K562 (cell line): ENCODE measurements around the gene PSMD13. TPM values are rescaled to one million over a fixed set of nuclear protein-coding genes. Genes with fewer than 3 reads are reported as not detected.
A peak's percentile ranks its signal among the peaks of the same experiment; 100 is the strongest.

Experiments
- ARID4B ChIP-seq: sonication (generic); formaldehyde crosslinking; IDR thresholded peaks from 2 replicates; pipeline ENCODE4 v1.8.0; 2022; ENCODE audit warnings: mild to moderate bottlenecking, missing genetic modification reagents
- BMI1 ChIP-seq: fragments of 150-350 bp; IDR thresholded peaks from 2 replicates; pipeline ENCODE4 v1.6.1; 2014; ENCODE audit warnings: low read length
- BRCA1 ChIP-seq, 2 experiments: fragments of 450-650 bp in 1 of 2; sonication (generic) in 1 of 2; formaldehyde crosslinking in 1 of 2; IDR thresholded peaks; 2 replicates each; pipeline versions ENCODE4 v1.5.0 to v1.6.1; 2017 to 2020; ENCODE audit warnings: mild to moderate bottlenecking in 1 of 2, missing genetic modification reagents in 1 of 2
- CSDE1 ChIP-seq, 2 experiments: fragments of 450-650 bp; IDR thresholded peaks; 2 replicates each; pipeline ENCODE4 v1.6.1; 2016; ENCODE audit warnings: mild to moderate bottlenecking in 1 of 2
- GATAD2A ChIP-seq: fragments of 450-650 bp; IDR thresholded peaks from 2 replicates; pipeline ENCODE4 v1.6.1; 2017
- HNRNPH1 ChIP-seq: fragments of 200-400 bp; formaldehyde crosslinking; optimal IDR thresholded peaks from 2 replicates; pipeline ENCODE3; 2017; ENCODE audit warnings: low read depth, mild to moderate bottlenecking, low read length, moderate library complexity
- L3MBTL2 ChIP-seq: fragments of 450-650 bp; IDR thresholded peaks from 2 replicates; pipeline ENCODE4 v1.6.1; 2016; ENCODE audit warnings: mild to moderate bottlenecking, moderate library complexity
- MBD2 ChIP-seq: sonication (generic); IDR thresholded peaks from 2 replicates; pipeline ENCODE4 v1.6.1; 2016; ENCODE audit warnings: low read depth, borderline replicate concordance
- MECOM ChIP-seq: fragments of 250-450 bp; sonication (Bioruptor Pico); IDR thresholded peaks from 2 replicates; pipeline ENCODE4 v1.8.0; 2022; ENCODE audit warnings: inconsistent platforms
- MLLT1 ChIP-seq, 2 experiments: fragments of 450-650 bp; IDR thresholded peaks; 2 replicates each; pipeline ENCODE4 v1.6.1; 2016
- MYC ChIP-seq, 2 experiments: fragments of 250-450 bp in 1 of 2; sonication (Bioruptor Pico) in 1 of 2; IDR thresholded peaks; 2 replicates each; pipeline versions ENCODE4 v1.5.1 to v1.6.1; 2012 to 2021; ENCODE audit warnings: low read depth in 2 of 2, borderline replicate concordance in 1 of 2, improper control_type of control experiment in 1 of 2, low read length in 1 of 2, mild to moderate bottlenecking in 1 of 2, moderate library complexity in 1 of 2
- POLR2A ChIP-seq: fragments of 450-650 bp; conservative IDR thresholded peaks from 2 replicates; pipeline ENCODE4 v1.6.1; 2016
- SP1 ChIP-seq: sonication (generic); formaldehyde crosslinking; IDR thresholded peaks from 2 replicates; pipeline ENCODE4 v1.8.1; 2022; ENCODE audit warnings: mild to moderate bottlenecking, missing genetic modification reagents
- TSHZ1 ChIP-seq: fragments of 250-450 bp; sonication (Bioruptor Pico); IDR thresholded peaks from 2 replicates; pipeline ENCODE4 v1.4.0; 2020; ENCODE audit warnings: mild to moderate bottlenecking, moderate library complexity
- ZNF311 ChIP-seq: fragments of 250-450 bp; sonication (Bioruptor Pico); IDR thresholded peaks from 2 replicates; pipeline ENCODE4 v1.4.0; 2020; ENCODE audit warnings: mild to moderate bottlenecking, moderate library complexity
- ZNF316 ChIP-seq: fragments of 450-650 bp; IDR thresholded peaks from 2 replicates; pipeline ENCODE4 v1.6.1; 2016
- ZNF696 ChIP-seq: fragments of 250-450 bp; sonication (Bioruptor Pico); conservative IDR thresholded peaks from 2 replicates; pipeline ENCODE4 v1.4.0; 2020; ENCODE audit warnings: mild to moderate bottlenecking, moderate library complexity
- polyA plus RNA-seq, 8 experiments: library from polyadenylated mRNA; depleted of rRNA in 4 of 8; stranded (reverse) in 5 of 8; unstranded in 3 of 8; fragments of >200 nt; fragmentation: Nextera tagmentation in 2 of 8; fragmentation: Illumina TruSeq in 1 of 8; extraction: Ambion mirVana in 2 of 8; extraction: Trizol in 1 of 8; gene quantifications; 2 replicates each; pipeline versions ENCODE4 v1.2.1 to v1.2.3, GENCODE V29; 2011 to 2014; ENCODE audit warnings: inconsistent platforms in 1 of 8, missing spikeins in 1 of 8
- total RNA-seq, 7 experiments: library from RNA; depleted of rRNA in 6 of 7; stranded (reverse); fragments of >200 nt in 6 of 7; fragmentation: Illumina TruSeq in 2 of 7; extraction: Trizol in 2 of 7; gene quantifications; 2 replicates each; pipeline versions ENCODE4 v1.2.1 to v1.2.3, GENCODE V29; 2011 to 2021; ENCODE audit warnings: low replicate concordance in 1 of 7

PSMD13 gene
- total and polyA plus RNA-seq, 9 of the 15 experiments (the other 6 are each of a cell fraction or from before 2014, with no cell fraction given), result 185 to 383 (median 267) TPM

GRCh38 chr11:208181-208916 is 28.4 kb upstream of the PSMD13 start (continued):
- TF ChIP-seq TSHZ1 (CRISPR knock-in tag) (no peak), ZNF696 (CRISPR knock-in tag) (no peak), BRCA1 (IDR thresholded peaks at IDR 0.05) (no peak), BRCA1 (CRISPR knock-in tag; IDR thresholded peaks at IDR 0.05) (no peak), BMI1 (no peak), GATAD2A (no peak), CSDE1 (IDR thresholded peaks at IDR 0.05) (no peak), MLLT1 (IDR thresholded peaks at IDR 0.05) (peak in 1 of 2 experiments; percentile 26; a peak in 2 of 4 replicates), ZNF311 (CRISPR knock-in tag) (no peak), MBD2 (0 out of 2 replicates have a peak, but pooled peaks have one; percentile 40), ZNF316 (no peak), MYC (IDR thresholded peaks at IDR 0.05; ENCODE audit: low read depth, low read length) (peak; percentile 65), MYC (CRISPR knock-in tag; IDR thresholded peaks at IDR 0.05; ENCODE audit: borderline replicate concordance, low read depth) (no peak), MECOM (CRISPR knock-in tag) (no peak), ARID4B (CRISPR knock-in tag) (no peak), SP1 (peak; percentile 60), HNRNPH1 (no peak), POLR2A (peak; percentile 76), L3MBTL2 (peak; percentile 57; the same call in 1 of the 2 replicates)
